Activated CD8-positive, alpha-beta memory T cell treated with anti-CD3 and anti-CD28 coated beads for 36 hours (primary cell): ENCODE data around the gene BDH1. TPM values are rescaled to one million over a fixed set of nuclear protein-coding genes. Genes with fewer than 3 reads are reported as not detected.
"Not testable (repeated sequence)": the region's sequence is repeated elsewhere in the genome, so short reads cannot be mapped to it uniquely, and the experiment has no call there.

Experiments
- CTCF ChIA-PET: fragments of 350-600 bp; sonication (Branson Sonifier 250); formaldehyde crosslinking; loops from one replicate; lab custom pipeline; 2021; ENCODE audit warnings: antibody characterized with exemption; lab: Charles Lee
- POLR2A ChIA-PET: fragments of 350-600 bp; sonication (Branson Sonifier 250); formaldehyde crosslinking; loops from one replicate; lab custom pipeline; 2021; ENCODE audit warnings: antibody characterized with exemption; lab: Charles Lee
- total RNA-seq, 2 experiments: library from RNA; stranded (reverse); gene quantifications; one replicate each; pipeline ENCODE4 v1.2.3, GENCODE V29; 2021

The BDH1 gene
- total RNA-seq, 2 experiments from 2014 or later = 73.8 to 76.8 TPM

GRCh38 chr3:197583371-197583770 is 27.6 kb upstream of the BDH1 start:
- CTCF ChIA-PET = interaction anchor here (0.7 kb wide), 1 partner anchor 35 kb away, joined by 3 read pairs; no protein-coding TSS in a partner anchor

GRCh38 chr3:197580253-197580691 is 24.5 kb upstream of the BDH1 start:
- ChIA-PET CTCF (no interaction called here), POLR2A (no interaction called here)

More at GRCh38 chr3:197583371-197583770, 27.6 kb upstream of the BDH1 start:
- POLR2A ChIA-PET = no interaction called here

DNA sequence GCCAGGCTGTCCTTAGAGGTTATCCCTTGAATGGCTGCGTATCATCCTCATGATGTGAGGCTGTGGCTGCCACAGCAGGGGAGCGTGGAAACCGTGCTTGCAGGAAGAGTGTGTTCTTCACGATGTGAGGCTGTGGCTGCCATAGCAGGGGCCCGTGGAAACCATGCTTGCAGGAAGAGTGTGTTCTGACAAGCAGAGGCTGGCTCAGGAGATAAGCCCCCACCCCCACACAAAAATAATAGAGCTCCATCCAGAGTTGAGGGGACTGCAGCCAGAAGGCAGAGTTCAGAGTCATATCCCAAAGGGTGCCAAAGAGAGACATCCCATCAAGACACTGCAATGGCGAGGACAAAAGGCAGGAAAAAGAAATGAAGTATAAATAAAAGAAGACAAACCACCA is 22.6 kb upstream of the BDH1 start:
- POLR2A ChIA-PET = no interaction called here
- CTCF ChIA-PET = no interaction called here

DNA sequence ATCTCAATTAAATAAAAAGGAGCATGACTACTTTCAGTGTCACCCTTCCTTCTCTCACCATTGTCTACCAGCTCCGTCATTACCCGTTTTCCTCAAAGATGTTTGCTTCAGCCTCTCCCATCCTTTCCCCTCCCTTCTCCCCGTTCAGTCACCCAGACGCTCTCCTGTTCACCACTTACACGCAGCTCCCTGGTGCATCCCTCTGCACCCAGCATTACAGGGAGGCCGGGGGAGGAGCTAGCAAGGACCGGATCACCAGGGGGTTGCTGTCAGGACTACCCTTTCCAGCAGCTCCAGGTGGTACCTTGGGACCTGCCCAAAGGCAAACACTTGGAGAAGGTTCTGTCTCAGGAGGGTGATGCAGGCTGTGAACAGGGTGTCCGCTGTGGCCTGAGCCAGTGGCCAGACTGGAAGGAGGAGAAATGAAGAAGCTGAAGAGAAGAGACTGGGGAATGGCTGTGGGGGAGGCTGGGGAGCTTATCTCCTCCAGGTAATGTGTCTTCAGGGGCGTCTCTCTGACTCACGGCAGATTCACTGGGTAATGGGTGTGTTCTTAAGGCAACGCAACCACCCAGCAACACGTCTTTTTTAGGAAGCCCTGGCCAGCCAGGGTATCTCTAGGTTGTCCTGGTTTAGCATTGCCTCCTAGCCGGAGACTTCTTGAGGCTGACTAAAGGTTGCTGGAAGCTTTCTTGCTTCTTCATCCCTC is 21.8 kb upstream of the BDH1 start:
- ChIA-PET POLR2A (no interaction called here), CTCF (no interaction called here)

GRCh38 chr3:197576838-197577237 is 21.1 kb upstream of the BDH1 start:
- ChIA-PET CTCF (no interaction called here), POLR2A (no interaction called here)

- POLR2A ChIA-PET = no interaction called here
- CTCF ChIA-PET = no interaction called here
These were observed 19.6 kb upstream of the BDH1 start for GRCh38 chr3:197575362-197575761.

DNA sequence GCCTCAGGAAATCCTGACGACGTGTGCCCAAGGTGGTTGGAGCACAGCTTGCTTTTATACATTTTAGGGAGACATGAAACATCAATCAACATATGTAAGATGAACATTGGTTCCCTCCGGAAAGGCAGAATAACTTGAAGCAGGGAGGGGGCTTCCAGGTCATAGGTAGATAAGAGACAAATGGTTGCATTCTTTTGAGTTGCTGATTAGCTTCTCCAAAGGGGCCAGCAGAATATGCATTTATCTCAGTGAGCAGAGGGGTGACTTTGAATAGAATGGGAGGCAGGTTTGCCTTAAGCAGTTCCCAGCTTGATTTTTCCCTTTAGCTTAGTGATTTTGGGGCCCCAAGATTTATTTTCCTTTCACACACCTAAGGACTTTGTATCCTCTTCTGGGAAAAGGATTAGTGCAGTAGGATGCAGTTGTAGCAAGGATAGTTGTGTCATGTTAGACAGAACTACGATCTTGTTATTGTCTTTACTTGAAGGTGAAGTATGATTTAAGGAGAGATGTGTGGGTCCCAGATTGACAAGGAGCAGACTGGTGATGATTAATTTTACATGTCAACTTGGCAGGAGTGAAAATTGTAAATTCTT is 18.7 kb upstream of the BDH1 start:
- POLR2A ChIA-PET, CTCF ChIA-PET: not testable (repeated sequence)

DNA sequence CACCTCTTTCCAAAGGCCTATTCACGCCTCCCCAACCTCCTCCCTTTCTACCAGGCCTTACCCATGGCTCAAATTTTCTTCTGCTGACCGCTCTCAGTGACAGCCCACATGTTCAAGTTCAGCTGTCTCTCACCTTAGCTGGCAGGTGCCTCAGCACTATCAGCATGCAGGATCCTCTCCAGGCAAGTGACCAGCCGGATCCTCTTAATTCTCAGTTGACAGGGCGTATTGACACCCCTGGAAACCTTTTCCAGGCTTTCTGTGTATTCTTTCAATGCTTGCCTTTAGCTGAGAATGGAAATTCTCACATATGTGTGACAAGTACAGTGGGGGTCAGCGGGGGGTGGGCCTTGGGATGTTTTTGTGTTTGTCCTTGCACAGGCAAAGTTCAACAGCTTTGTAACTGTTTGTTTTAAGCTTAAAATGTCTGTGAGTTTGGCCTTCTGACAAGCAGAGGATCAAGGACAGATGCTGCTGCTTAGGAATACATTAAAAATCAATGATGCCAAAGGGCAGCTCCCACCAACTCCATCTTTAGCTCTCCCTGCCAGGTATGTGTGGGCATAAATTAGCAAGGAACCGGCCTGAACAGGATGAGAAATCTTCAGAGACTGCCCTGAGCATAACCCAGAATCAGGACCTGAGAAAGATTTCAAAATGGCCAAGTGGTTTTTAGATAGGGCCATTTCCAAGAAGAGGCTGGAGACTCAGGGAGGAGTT is 17.4 kb upstream of the BDH1 start:
- CTCF ChIA-PET = interaction anchor here (0.9 kb wide), 1 partner anchor 26 kb away, joined by 3 read pairs; no protein-coding TSS in a partner anchor
- POLR2A ChIA-PET = interaction anchor here (0.7 kb wide), 1 partner anchor 9 kb away, joined by 3 read pairs; no protein-coding TSS in a partner anchor

GRCh38 chr3:197571880-197572172 is 16.1 kb upstream of the BDH1 start:
- CTCF ChIA-PET = interaction anchor here (1.0 kb wide), 1 partner anchor 11 kb away, joined by 3 read pairs; no protein-coding TSS in a partner anchor
- POLR2A ChIA-PET = not testable (repeated sequence)

- CTCF ChIA-PET, POLR2A ChIA-PET: not testable (repeated sequence)
These were observed 15.5 kb upstream of the BDH1 start for GRCh38 chr3:197571074-197571879.

GRCh38 chr3:197569433-197569832 is 13.7 kb upstream of the BDH1 start:
- POLR2A ChIA-PET, CTCF ChIA-PET: not testable (repeated sequence)

DNA sequence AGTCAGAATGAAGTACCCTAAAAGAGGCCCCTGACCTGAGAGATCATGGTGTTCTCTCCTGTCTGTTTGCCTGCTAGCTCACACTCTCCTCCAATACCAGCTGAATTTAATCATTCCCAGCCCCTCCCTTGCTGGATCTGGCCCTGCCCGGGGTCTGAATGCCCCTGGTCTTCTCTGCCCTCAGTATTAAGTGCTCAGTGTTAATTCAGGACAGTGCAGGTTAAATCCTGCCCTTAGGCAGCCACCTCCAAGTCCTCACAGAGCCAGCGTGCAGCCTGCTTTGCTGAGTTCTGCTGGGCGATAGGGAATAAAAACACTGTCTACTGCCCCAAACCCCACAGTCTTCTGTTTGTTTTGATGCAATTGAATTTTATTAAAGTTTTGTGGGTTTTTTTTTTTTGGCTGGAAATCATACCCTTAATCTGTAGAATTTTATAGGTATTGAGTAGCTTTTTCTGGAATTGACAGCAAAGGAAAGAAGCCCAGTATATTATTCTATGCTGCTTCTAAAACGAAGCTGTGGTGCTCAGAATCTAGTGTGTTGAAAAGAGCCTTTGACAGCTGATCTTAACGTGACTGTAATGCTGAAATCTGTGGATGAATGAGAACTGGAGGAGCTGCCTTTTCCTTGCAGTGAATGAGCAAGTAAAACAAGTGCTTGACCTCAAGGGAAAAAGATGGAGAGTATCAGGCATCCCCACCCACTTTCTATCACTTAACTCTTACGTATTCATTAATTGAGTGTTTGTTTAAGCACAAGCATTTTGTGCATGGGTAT is 12.3 kb upstream of the BDH1 start:
- ChIA-PET POLR2A (no interaction called here), CTCF (interaction anchor here (0.6 to 0.9 kb wide), 2 partner anchors 32 to 254 kb away, joined by 3 read pairs; no protein-coding TSS in a partner anchor)

DNA sequence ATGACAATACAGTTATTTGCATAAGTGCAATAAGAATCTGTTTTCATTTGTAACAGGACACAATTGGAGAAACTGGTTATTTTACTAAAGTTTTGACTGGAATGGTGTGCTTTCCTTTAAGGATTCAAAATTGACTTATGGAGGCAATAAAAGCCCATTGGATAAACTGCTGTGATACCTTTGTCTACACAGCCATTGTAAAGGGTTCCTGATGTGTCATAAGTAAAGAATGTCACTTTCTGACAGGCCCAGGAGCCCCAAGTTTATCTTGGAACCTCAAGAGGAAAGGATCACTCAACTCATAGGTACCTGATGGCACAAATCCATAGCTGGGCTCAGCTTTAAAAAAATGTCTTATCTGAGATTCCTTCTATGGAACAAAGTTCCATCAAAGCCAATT is 10.4 kb upstream of the BDH1 start:
- POLR2A ChIA-PET, CTCF ChIA-PET: not testable (repeated sequence)

GRCh38 chr3:197564097-197564843 is 8.5 kb upstream of the BDH1 start:
- ChIA-PET CTCF (interaction anchor here (0.6 kb wide), 2 partner anchors 16 to 596 kb away, joined by 3 to 4 read pairs; partner anchors contain the start of gene PIGZ), POLR2A (no interaction called here)

- CTCF ChIA-PET = no interaction called here
- POLR2A ChIA-PET = no interaction called here
These were observed 6.9 kb upstream of the BDH1 start for GRCh38 chr3:197562398-197563251.

DNA sequence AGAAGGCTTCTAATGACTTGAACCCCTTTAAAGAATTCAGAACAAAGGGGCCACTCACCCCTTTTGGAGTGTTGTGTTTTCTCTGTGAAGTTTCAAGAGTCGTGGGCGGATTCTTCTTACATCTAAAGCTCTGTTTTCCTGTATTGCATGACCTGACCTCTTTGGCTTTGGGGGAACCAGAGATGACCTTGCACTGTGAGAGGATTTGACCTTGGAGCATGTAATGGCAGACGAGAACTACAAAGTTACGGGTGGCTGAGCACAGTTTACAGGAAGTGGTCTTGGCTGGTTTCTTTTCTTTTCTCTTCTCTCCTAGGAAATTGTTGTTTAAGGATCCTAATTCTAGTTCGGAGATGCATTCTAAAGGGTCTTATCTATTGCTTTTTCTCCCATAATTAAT is 6.2 kb upstream of the BDH1 start:
- CTCF ChIA-PET = no interaction called here
- POLR2A ChIA-PET = no interaction called here

DNA sequence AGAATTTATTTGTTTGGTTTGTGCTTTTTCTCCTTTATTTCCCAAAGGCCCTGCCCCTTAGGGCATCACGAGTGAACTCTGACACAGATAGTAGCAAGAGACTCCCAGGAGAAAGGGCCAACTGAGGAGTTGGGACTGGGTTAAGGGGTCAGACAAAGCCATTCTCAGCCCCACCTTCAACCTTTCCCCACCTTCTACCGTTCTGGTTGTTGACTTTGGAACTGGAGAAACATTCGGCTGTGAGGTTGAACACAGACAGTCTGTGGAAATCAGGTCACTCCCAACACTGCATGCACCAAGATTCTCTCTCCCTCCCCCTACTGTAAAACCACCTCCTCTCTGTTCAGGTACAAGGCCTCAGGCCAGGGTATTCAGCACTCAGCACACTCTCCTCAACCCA is 3.9 kb upstream of the BDH1 start:
- CTCF ChIA-PET = no interaction called here
- POLR2A ChIA-PET = no interaction called here
